Hematopoietic multipotent progenitor cell treated with erythropoietin and hydrocortisone succinate and interleukin-3 and kit ligand, for 17 days (in vitro differentiated cells): ENCODE results near the gene BANK1.

Experiments used
- DNase-seq: peaks from one replicate; pipeline ENCODE4 v3.0.0-alpha.2; 2015; ENCODE audit warnings: low spot score

The BANK1 gene

GRCh38 chr4:101790521-101791181 lies at the start of gene BANK1:
TSS of gene BANK1 (plus strand) at chr4:101790730. CDS start at chr4:101790881, 151 bp downstream.
- DNase-seq, result no peak

- no peak for DNase-seq
Observed at GRCh38 chr4:101753721-101754120, 36.8 kb upstream of the BANK1 start.

- no peak for DNase-seq
Observed at GRCh38 chr4:101756181-101756580, 34.3 kb upstream of the BANK1 start.

GRCh38 chr4:101761405-101761804 lies 29.1 kb upstream of the BANK1 start:
- DNase-seq, result no peak

- no peak for DNase-seq
Observed at GRCh38 chr4:101762025-101762424, 28.5 kb upstream of the BANK1 start.

- DNase-seq, result no peak
Observed at GRCh38 chr4:101762534-101762933, 28.0 kb upstream of the BANK1 start.

- no peak for DNase-seq
Observed at GRCh38 chr4:101763576-101763975, 27.0 kb upstream of the BANK1 start.

GRCh38 chr4:101774807-101775206 lies 15.7 kb upstream of the BANK1 start:
- no peak for DNase-seq

- no peak for DNase-seq
Observed at GRCh38 chr4:101777431-101777830, 13.1 kb upstream of the BANK1 start.

- no peak for DNase-seq
Observed at GRCh38 chr4:101780284-101780683, 10.2 kb upstream of the BANK1 start.

GRCh38 chr4:101782546-101782945 lies 8.0 kb upstream of the BANK1 start:
- no peak for DNase-seq

GRCh38 chr4:101784957-101785356 lies 5.6 kb upstream of the BANK1 start:
- no peak for DNase-seq

- DNase-seq, result no peak
Observed at GRCh38 chr4:101785486-101785885, 5.0 kb upstream of the BANK1 start.

- no peak for DNase-seq
Observed at GRCh38 chr4:101787701-101788316, 2.7 kb upstream of the BANK1 start.

GRCh38 chr4:101791182-101791558 lies 640 bp downstream of the BANK1 start:
- DNase-seq, result no peak

GRCh38 chr4:101792056-101792590 lies 1.6 kb downstream of the BANK1 start:
- DNase-seq, result no peak

GRCh38 chr4:101793397-101793796 lies 2.9 kb downstream of the BANK1 start:
- DNase-seq, result no peak

GRCh38 chr4:101794806-101795205 lies 4.3 kb downstream of the BANK1 start:
- no peak for DNase-seq

GRCh38 chr4:101795704-101796103 lies 5.2 kb downstream of the BANK1 start:
- DNase-seq, result no peak

- no peak for DNase-seq
Observed at GRCh38 chr4:101801958-101802357, 11.4 kb downstream of the BANK1 start.

- DNase-seq, result no peak
Observed at GRCh38 chr4:101806914-101807313, 16.4 kb downstream of the BANK1 start.

GRCh38 chr4:101807351-101807750 lies 16.8 kb downstream of the BANK1 start:
- DNase-seq, result no peak

GRCh38 chr4:101813604-101814003 lies 23.1 kb downstream of the BANK1 start:
- DNase-seq, result no peak

GRCh38 chr4:101818362-101818761 lies 27.8 kb downstream of the BANK1 start:
- no peak for DNase-seq
